SK-N-MC (cell line): Measurements from ENCODE around the gene ABCB9.

ENCODE experiments used
- EZH2 ChIP-seq: fragments of 200-600 bp; sonication (generic); IDR thresholded peaks from one replicate; pipeline ENCODE4 v1.6.1; 2017; ENCODE audit warnings: antibody characterized with exemption
- FOXP2 ChIP-seq: optimal IDR thresholded peaks from 2 replicates; pipeline ENCODE3; 2011; ENCODE audit warnings: mild to moderate bottlenecking, moderate library complexity; ENCODE audit not compliant: insufficient read depth; ENCODE audit errors: extremely low read length, control extremely low read depth
- POLR2AphosphoS5 ChIP-seq: IDR thresholded peaks from 2 replicates; pipeline ENCODE4 v1.6.1; 2012; ENCODE audit warnings: mild to moderate bottlenecking, low read depth, low read length, borderline replicate concordance

DNA sequence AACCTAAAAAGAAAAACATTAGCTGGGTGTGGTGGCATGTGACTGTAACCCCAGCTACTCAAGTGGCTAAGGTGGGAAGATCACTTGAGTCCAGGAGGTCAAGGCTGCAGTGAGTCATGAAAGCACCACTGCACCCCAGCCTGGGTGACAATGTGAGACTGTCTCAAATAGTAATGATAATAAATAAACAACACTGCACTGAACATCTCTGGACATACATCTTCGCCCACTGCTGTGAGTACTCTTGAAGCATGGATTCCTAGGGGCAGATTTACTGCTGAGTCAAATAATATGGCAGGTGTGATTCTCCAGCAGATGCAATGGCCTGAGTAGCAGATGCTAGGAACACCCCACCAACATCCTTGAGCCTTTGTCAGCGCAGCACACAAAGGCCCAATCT lies 23.6 kb downstream of the ABCB9 start:
- TF ChIP-seq FOXP2: no peak
- no peak for TF ChIP-seq EZH2
- no peak for TF ChIP-seq POLR2AphosphoS5
